ENCODE measurements around the gene HAGHL.
"Not testable (repeated sequence)": the region's sequence is repeated elsewhere in the genome, so short reads cannot be mapped to it uniquely, and the experiment has no call there.

HAGHL gene

GRCh38 chr16:751152-752006 lies 24.5 kb downstream of the HAGHL start:
- no peak for DNase-seq (ENCODE audit: low read depth in 1 of 2, low spot score in 1 of 2)

DNA sequence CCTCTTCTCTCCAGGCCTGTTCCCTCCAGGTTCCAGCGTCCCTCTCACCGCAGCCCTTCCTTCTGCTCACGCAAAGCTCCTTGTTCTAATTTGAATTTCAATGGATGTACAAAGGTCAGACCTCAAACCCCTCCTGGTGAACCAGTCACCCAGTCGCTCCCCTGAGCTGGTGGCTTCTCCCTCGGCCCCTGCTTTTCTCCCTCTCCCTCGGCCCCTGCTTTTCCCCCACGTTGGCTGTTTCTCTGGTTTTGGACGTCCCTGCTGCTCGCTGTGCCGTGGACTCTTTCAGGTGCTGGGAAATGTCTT lies 25.1 kb downstream of the HAGHL start:
- DNase-seq (ENCODE audit: low read depth in 1 of 2, low spot score in 1 of 2): no peak

- DNase-seq (ENCODE audit: low read depth in 1 of 2, low spot score in 1 of 2): not testable (repeated sequence)
These were observed 27.3 kb downstream of the HAGHL start for GRCh38 chr16:754121-754607.

GRCh38 chr16:754656-755055 lies 27.8 kb downstream of the HAGHL start:
- no peak for DNase-seq (ENCODE audit: low read depth in 1 of 2, low spot score in 1 of 2)

GRCh38 chr16:756428-756827 lies 29.5 kb downstream of the HAGHL start:
- no peak for DNase-seq (ENCODE audit: low read depth in 1 of 2, low spot score in 1 of 2)

DNA sequence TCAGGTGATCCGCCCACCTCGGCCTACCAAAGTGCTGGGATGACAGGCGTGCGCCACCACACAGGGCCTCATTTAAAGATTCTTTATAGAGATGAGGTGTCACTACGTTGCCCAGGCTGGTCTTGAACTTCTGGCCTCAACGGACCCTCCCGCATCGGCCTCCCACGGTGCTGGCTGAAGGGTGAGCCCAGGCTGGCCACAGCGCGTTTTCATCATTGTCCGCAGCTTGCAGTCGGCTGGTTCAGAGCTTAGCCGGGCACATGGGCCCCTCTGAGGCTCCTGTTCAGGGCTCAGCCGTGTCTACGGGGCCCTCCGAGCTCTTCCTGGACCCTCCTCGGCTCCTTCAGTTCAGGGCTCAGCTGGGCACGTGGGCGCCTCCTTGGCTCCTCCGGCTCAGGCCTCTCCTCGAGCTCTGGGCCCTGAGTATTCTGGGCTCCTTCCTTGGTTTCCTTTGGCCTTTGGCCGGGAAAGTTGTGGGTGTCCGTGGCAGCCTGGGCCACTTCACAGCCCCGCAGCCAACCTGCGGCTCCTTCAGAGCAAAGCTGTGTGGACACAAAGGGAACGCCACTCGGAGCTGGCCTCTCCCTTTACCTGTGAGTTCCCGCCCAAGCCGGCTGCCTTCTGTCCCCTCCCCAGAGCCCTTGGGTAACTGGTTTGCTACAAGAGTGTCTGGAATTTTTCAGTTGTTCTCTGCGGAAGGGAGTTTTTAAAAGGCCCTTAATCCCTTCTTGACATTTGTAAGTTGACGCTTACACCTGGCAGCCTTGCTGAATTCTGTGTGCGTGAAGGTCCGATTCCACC lies 32.4 kb downstream of the HAGHL start:
- DNase-seq (ENCODE audit: low read depth in 1 of 2, low spot score in 1 of 2): no peak

DNA sequence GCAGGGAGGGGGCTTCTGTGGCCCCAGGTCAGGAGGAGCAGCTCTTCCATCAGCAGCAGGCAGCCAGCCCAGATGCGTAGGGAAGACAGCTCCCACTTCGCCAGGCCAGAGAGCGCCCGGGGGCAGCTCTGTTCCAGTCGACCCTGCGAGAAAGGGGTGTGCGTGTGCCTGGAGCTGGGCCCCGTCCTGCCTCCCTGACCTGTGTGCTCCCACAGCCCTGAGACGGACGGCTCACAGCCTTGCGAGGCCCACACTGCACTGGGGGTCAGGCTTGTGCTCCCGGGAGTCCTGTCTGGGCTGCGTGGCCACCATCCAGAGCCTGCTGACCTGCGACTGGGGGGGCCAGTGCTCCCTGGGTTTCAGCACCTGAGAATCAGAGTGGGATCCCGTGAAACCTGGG lies 33.2 kb downstream of the HAGHL start:
- no peak for DNase-seq (ENCODE audit: low read depth in 1 of 2, low spot score in 1 of 2)

GRCh38 chr16:760545-761343 lies 33.8 kb downstream of the HAGHL start, which contains the start of gene MSLN:
Gene MSLN, plus strand, starts transcription at chr16:760734. Its CDS starts 1,947 bp downstream, at chr16:762681.
- no peak for DNase-seq (ENCODE audit: low read depth in 1 of 2, low spot score in 1 of 2)

DNA sequence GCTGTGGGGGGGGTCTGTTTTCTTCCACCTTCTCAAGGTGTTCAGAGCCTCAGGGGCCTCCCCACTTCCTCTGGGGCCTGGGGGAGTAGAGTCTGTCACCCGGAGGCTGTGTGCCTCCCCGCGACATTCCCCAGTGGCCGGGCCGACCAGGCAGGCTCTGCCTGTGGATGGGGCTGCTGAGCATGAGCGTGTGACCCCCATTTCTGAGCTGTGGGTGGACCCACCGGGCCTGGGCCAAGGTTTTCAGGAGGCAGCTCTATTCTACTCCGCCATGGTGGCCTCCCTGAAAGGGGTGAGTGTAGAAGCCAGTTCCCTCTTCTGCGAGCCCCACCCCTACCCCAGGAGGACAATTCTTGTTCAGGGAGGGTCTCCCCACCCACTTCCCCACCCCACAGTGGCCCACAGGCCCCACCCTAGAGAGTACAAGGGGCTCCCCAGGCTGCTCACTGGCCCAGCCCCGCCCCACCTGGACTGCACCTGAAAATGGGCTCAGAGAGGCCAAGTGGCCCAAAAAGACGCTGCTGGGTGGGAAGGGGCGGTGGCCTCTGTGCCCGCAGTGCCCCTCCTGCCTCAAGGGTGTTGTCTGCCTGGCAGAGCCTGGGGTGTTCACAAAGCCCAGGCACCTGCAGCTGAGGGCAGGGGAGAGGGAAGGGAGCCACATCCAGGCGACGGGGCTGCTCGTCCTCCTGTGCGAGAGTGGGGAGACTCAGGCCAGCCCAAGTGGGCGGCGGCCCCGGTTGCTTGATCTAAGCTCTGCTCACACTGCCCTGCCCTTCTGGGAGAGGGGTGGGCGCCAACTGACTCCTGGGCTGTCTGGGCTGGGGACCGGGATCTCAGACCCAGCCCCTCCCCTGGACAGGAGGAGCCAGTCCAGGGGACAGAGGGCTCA lies 35.0 kb downstream of the HAGHL start:
- DNase-seq (ENCODE audit: low read depth in 1 of 2, low spot score in 1 of 2): no peak

GRCh38 chr16:762595-763268 lies 35.8 kb downstream of the HAGHL start:
- DNase-seq (ENCODE audit: low read depth in 1 of 2, low spot score in 1 of 2): no peak

DNA sequence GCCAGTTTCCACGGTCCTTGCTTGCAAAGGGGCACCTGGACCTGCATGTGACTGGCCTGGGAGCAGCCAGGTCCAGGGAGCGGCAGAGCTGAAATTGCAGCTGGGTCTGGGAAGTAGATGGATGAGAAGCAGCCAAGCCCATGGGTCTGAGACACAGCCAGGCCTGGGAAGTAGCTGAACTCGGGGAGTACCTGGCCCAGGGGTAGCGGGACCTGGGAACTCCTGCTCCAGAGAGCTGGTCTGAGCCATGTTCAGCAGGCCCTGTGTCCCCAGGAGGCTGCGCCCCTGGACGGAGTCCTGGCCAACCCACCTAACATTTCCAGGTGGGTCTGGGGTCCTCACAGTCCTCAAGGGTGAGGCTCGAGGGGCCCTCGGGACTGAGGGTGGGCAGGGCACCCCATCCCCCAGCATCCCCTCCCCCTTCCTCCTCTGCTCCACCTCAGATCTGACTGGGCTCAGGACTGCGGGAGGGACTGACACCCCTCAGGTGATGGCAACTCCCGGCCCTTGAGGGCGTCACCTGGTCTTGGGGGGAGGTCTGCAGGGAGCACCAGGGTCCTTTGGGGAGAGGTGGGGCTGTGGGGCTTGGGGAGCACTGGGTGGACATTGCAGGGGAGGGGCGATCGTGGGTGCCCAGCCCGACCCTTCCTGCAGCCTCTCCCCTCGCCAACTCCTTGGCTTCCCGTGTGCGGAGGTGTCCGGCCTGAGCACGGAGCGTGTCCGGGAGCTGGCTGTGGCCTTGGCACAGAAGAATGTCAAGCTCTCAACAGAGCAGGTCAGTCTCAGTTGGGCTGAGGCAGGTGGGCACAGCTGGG lies 36.7 kb downstream of the HAGHL start:
- DNase-seq (ENCODE audit: low read depth in 1 of 2, low spot score in 1 of 2): no peak

DNA sequence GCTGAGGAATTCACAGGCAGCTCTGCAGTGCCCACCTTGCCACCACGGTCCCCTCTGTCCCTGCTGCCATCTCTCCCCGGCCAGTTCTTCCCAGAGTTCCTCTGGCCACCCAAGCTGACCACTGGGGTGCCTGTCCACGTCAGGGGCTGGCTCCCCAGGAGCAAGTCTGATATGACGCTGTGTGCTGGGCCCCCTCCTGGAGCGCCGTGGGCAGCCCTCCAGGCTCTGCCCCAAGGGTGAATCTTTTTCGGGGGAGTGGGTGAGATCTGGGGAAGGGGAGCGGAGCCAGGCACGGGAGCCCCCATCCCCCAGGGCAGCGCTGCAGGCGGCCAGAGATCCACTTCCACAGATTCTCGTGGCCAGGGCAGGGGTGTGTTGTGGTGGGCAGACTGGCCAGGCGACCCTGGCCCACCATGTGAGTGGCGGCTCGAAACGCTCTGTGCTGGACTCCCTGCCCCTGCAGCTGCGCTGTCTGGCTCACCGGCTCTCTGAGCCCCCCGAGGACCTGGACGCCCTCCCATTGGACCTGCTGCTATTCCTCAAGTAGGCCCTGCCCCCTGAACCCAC lies 37.4 kb downstream of the HAGHL start:
- DNase-seq (ENCODE audit: low read depth in 1 of 2, low spot score in 1 of 2): no peak

DNA sequence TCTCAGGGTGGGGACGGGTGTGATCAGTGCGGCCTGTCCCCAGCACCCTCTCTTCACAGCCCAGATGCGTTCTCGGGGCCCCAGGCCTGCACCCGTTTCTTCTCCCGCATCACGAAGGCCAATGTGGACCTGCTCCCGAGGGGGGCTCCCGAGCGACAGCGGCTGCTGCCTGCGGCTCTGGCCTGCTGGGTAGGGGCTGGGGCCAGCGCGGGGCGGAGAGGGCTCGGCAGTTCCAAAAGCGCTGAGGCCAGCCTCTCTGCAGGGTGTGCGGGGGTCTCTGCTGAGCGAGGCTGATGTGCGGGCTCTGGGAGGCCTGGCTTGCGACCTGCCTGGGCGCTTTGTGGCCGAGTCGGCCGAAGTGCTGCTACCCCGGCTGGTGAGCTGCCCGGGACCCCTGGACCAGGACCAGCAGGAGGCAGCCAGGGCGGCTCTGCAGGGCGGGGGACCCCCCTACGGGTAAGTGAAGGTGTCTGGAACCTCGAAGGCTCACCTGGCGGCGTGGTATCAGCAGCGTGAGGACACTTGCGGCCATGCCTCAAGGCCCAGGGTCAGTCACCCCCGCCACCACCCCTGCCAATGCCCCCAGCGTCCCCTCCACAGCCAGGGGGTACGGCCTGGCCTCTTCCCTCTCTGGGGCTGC lies 38.1 kb downstream of the HAGHL start:
- DNase-seq (ENCODE audit: low read depth in 1 of 2, low spot score in 1 of 2): no peak

DNA sequence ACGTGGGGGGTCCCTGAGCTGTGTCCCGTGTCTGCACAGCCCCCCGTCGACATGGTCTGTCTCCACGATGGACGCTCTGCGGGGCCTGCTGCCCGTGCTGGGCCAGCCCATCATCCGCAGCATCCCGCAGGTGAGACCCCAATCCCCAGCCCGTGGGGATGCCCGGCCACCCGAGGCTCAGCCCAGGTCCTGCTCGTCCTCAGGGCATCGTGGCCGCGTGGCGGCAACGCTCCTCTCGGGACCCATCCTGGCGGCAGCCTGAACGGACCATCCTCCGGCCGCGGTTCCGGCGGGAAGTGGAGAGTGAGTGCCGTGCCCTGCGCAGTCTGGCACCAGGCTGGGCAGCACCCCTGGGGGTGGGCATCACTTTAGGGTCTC lies 38.6 kb downstream of the HAGHL start:
- DNase-seq (ENCODE audit: low read depth in 1 of 2, low spot score in 1 of 2): no peak

GRCh38 chr16:766008-766819 lies 39.3 kb downstream of the HAGHL start:
- DNase-seq (ENCODE audit: low read depth in 1 of 2, low spot score in 1 of 2): no peak

GRCh38 chr16:766820-767640 lies 40.1 kb downstream of the HAGHL start:
- DNase-seq (ENCODE audit: low read depth in 1 of 2, low spot score in 1 of 2): no peak

Data from activated CD4-positive, alpha-beta T cell treated with anti-CD3 and anti-CD28 coated beads, Interleukin-2, amount 50 U/mL, for 24 hours (primary cell).